Activated T-helper 1 cell treated with anti-CD3 and anti-CD28 coated beads, Interleukin-2, amount 50 U/mL, for 16 hours (primary cell): ENCODE results near the gene PUDP.
A peak's percentile ranks its signal among the peaks of the same experiment; 100 is the strongest.

Experiments used
- DNase-seq, 2 donors: peaks; one replicate each; pipeline ENCODE4 v3.0.0-alpha.2; 2020; ENCODE audit warnings: low read depth in 1 of 2, low spot score in 1 of 2

The PUDP gene

DNA sequence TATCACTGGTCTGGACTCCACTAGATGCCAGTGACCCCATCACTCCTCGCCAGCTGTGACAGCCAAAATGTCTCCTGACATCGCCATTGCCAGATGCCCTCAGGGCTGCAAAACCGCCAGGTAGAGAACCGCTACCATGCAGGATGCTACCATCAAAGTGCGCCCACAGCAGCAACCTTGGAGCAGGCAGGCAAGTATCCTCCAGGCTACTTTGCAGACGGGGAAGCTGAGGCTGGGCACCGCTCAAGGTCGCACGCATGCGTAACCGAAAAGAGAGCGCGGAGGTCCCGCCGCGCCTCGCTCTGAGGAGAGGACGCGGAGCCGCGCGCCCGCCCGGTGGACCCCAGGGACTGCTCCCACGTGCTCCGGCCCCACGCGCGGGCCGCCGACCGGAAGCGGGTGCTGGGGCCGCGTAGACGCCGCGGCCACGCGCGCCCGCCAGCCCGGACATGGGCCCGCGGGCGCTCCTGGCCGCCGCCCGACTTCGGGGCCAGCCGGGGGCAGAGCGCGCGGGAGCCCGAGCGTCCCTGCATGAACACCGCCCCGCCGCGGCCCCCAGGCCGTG, 458 bp downstream of the PUDP start, which contains the start of gene STS:
Gene STS (plus strand): TSS at position 300 of the 565 bp plus-strand sequence. CDS start 105,488 bp downstream, outside the sequence.
- peak; percentile 4 to 32 for DNase-seq

- DNase-seq = peak in 1 of 2 donors; percentile 1
Observed at GRCh38 chrX:7146703-7147412, 1.1 kb downstream of the PUDP start.

DNA sequence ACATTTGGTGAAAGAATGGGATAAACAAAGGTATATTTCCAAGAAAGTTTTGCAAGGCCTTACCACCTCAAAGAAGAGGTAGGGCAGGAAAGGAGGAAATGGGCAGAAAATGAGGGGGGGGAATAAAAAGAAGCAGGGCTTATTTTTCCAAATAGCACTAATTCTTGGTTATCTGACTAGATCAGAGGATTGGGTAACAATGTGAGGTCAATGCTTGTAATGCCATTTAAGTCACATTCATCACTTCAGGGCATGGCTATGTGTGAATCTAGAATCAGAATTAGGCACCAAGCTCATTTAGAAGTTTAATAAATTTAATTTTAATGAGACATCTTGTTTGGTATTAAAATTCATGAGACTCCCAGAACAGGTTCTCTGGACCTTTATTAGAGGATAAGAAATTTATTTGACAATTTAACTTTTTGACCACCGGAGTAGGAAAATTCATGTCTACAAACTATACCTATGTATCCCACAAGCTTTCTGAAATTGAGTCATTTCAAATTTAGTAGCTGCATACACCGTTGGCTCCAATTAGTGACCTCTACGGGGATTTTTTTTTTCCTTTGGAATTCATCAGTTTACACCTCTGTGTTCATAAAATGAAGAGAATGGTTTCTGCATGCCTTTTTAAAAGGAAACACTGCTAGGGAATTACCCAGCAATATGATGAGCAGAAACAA, 1.8 kb downstream of the PUDP start:
- no peak for DNase-seq

- no peak for DNase-seq
Observed at GRCh38 chrX:7145454-7145853, 2.5 kb downstream of the PUDP start.

DNA sequence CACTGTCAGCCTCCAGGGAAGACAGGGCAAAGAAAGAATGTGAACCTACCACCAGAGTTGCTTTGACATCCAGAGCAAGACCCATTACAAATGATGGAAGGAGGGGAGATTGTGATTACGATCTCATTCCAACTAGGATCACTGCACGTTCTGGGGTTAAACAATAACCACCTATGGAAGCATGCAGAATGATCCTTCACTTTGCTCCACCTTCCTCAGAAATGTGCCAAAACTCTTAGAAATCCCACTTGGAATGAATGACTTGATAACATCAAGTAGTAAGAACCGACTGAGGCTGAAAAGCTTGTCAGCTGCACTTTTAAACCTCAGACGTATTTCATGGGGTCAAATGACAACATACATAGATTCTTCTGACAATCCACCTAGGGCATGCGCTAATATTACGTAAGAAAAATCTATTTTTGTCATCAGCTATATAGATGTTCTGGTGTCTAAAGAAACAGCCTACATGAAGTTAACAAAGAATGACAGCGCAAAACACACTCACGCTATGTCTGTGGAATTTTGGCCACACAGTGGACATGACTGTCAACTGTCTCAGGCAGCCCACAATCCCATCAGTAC, 3.9 kb downstream of the PUDP start:
- no peak for DNase-seq

- DNase-seq = no peak
Observed at GRCh38 chrX:7143076-7143475, 4.9 kb downstream of the PUDP start.

DNA sequence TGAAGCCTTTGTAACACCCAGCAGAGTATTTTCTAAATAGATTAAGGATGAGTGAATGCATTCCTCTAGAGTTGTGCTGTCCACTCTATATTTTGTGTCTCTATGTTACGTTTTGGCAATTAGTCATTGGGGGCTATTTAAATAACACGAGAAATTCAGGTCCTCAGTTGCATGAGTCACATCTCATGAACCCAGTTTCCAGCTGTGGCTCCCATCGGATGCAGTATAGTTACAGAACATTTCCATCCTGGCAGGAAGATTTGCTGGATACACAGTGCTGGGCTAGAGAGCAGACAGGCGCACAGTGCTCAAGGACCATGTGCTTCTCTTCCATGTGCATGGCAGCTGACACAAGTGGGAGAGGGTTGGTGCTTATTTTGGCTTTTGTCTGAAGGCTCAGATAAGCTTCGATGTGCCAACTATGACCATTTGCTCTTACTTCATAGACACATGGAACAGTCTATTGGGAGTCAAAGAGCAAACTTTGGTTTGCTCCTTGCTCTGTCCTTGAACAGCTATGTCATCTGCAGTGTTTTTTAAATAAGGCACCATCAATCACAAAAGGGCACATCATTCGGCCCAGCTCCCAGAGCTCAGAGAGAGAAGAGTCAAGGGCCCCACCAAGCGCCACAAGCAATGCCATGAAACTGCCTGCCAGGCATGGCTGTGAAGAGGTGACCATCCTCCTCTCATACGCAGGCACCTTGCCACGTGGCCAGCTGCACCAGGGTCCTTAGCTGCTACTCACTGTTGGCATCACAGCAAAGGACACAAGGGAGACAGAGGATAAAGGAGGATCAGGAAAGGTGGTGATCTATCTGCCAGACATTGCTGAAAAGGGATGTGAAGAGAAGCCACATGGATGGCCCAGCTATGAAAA, 8.5 kb downstream of the PUDP start:
- no peak for DNase-seq

- DNase-seq = no peak
Observed at GRCh38 chrX:7134981-7135380, 13.0 kb downstream of the PUDP start.

- no peak for DNase-seq
Observed at GRCh38 chrX:7133050-7133440, 14.9 kb downstream of the PUDP start.

DNA sequence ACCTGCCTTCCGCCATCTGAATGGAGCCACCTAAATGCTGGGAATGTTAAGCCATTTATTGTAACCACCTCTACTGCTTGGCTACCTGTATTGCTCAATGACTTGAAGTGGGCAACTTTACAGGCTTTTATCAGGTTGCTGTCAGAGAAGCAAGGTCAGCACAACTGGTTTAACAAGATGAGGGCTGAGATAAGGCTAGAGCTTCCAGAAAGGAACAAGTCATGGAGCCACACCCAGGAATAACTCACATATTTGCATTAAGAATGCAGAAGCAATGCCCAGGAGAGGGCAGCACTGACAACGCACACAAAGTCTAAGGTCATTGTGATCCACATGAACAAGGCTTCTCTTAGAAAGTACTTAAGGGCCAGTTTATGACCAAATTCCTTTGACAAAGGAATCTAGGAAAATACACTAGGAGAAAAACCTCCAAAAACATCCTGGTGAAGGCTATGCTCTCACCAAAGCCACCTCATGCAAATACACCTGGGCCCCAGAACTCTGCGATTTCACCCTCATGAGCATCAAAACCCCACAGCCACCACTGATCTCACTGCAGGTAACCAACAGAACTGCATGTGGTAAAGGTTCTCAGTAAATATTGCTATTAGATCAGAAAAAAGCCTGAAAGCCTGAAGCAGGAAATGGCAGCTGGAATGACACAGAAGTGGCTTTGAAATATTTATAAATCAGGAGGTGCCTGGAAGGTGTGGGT, 15.5 kb downstream of the PUDP start:
- no peak for DNase-seq

DNA sequence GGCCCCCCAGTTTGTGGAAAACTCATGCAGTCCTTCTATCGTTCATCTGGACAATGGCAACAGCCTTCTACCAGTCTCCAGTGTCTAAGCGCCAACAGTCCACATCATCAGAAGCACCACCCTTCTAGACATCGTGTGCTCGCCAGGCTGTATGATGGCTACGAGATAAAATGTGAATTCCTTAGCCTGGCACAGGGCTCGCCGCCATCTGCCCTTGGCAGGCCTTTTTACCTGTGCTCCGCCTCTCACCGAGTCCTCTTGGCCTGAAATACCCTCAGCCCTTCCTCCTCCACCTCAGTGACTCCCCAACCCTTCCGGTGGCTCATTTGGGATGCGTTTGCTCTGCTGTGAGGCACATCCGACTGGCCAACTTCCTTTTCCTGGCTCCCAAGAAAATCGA, 16.3 kb downstream of the PUDP start:
- DNase-seq = no peak

DNA sequence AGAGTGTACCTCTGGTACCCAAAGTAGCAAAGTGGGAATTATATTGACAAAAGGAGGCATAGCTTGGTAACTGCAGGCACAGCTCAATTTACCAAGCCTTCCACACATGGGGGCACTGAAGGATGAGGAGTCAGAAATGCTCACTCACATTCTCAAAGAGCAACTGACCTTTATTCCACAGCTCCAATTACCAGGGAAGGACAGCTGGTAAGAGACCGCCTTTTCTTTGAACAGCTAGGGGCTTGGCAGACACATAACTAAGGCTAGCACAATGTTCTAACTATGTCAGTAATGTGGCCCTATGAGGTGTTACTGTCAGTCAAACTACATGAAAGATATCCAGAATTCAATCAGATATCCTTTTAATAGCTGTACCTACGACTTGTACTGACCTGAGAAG, 20.9 kb downstream of the PUDP start:
- DNase-seq = no peak

GRCh38 chrX:7120878-7121219, 27.1 kb downstream of the PUDP start:
- no peak for DNase-seq

DNA sequence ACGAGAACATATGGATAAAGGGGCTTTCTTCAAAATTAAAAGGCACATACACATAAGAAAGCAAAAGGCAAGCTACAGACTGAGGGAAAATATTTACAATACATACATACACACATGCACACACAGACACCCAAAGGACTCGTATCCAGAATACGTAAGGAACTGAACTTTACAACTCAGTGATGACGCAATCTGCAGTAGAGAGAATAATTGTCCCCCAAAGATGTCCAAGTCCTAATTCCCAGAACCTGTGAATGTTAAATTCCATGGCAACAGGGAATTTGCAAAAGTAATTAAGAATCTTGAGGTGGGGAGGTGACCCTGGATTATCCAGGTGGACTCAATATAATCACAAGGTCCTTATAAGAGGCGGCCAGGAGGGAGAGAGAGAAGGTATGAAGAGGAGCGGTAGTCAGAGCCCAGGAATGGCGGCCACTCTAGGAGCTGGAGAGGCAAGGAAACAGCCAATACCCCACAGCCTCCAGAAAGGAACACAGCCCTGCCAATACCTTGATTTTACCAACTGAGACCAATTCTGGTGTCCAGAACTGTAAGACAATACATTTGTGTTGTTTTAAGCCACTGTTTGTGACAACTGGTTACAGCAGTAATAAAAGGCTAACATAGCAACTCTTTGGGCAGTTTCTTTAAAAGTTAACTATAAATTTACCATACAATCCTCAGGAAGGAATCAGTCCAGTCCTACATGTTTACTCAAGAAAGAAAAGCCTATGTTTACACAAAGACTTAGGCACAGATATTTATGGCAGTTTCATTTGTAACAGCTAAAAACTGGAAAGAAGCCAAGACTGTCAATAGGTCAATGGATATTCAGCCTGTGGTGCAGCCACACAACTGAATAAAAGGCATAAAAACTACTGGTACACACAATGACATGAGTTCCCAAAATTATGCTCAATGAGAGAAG, 27.7 kb downstream of the PUDP start:
- no peak for DNase-seq

DNA sequence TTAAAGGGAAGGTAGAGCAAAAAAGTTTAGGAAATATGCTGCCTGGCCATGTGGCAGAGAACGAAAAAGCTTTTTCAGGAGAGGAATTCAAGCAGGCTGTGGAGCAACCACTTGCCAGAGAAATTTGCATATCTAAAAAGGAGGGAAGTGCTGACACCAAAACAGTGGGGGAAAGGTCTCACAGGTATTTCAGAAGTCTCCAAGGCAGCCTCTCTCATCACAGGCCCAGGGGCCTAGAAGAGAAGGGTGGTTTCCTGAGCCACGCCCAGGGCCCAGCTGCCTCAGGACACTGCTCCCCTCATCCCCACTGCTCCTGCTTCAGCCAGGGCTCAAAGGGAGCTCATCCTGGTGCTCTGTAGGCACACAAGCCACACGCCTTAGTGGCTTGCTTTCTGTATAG, 30.4 kb downstream of the PUDP start:
- DNase-seq = no peak

DNA sequence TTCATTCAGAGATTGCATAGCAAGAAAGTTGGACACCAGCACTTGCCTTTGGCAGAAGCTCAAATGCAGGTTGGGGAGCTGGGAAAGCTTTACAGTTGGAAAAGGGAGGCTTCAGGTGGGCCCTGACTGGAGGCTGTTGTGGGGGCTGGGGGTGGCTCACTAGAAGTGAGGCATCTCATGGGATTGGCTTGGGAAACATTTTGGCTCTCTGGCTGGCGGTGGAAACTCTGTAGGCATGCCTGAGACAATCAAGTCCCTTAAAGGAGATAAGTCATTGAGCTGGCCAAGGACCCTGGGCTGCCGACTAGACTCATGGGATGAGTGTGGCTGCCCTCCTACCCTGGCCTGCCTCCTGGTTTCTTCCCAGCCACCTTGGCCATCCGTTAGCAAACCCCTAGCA, 31.9 kb downstream of the PUDP start:
- DNase-seq = no peak

- no peak for DNase-seq
Observed at GRCh38 chrX:7115557-7115956, 32.4 kb downstream of the PUDP start.

- DNase-seq = no peak
Observed at GRCh38 chrX:7112071-7112470, 35.9 kb downstream of the PUDP start.

DNA sequence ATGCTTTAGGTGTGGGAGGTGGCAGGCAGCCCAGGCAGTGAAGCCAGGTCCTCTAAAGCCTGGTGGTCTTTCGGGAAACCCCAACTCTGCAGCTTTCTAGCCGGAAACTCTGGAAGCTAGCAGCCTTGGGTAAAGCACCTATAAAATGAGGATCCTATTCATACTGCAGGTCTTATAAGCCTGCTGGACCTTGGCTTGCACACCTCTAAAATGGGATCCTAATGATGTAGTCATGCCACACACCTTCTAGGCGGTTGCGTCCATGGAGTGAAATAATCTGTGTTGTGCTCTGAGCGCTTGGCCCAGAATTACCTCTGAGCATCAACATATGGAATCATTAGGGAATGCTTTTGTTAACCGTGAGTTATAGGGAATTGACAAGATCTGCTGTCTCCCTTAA, 36.4 kb downstream of the PUDP start:
- no peak for DNase-seq
